ENCODE measurements around the gene HLCS. TPM values are rescaled to one million over a fixed set of nuclear protein-coding genes. Genes with fewer than 3 reads are reported as not detected.

HLCS gene
- total RNA-seq, 1 experiment from 2014 or later, result 11.9 TPM

- no peak for DNase-seq (ENCODE audit: low read depth)
Measured at GRCh38 chr21:36704958-36705678, 261.4 kb downstream of the HLCS start.

GRCh38 chr21:36704281-36704957 lies 262.1 kb downstream of the HLCS start:
- no peak for DNase-seq (ENCODE audit: low read depth)

DNA sequence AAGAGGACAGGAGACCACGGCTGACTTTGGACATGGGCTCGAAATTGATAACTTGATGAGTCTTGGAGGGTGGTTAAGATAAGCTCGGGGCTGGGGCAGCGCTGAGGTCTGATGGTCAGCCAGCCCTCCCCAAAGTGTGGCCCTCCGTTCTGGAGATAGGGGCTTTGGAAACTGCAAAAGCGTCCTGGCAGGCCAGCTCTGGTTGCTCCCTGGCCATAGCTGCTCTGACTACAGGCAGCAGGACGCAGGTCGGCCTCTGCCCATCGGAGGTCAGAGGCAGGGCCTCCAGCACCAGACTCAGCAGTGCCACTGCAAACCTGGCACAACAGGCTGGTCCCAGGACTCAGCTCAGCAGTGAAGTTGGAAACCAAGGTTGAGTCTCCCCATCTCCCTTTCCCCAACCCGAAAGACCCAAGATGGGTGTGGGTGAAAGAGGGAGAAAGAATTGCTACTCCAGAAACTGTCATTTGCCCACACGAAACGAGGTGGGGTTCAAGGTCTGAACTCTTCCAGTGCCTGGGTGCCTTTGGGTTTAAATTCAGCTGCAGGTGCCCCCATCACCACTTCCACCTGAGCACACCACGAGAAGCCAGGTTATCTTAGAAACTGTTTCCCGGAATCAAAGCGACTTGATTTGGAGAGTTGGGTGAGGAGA lies 262.7 kb downstream of the HLCS start:
- DNase-seq (ENCODE audit: low read depth), result no peak

DNA sequence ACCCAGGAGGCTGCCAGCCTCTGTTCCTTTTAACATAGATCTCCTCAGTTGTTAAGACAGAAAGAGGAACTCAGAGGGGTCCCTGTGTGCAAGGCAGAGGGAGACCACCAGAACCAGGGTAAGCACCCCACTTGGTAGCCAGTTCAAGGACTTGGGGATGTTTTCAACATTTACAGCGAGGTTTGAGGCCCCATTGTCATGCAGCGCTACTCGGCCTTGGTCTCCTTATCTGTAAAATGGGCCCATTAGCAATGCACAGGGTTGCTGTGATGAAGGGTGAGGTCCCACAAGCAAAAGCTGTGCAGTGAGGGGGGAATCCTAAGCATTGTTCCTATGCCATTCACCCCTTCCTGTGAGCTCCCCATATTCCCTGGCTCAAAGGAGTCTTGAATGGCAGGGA lies 263.3 kb downstream of the HLCS start:
- DNase-seq (ENCODE audit: low read depth), result no peak

GRCh38 chr21:36702622-36702968 lies 263.9 kb downstream of the HLCS start:
- DNase-seq (ENCODE audit: low read depth), result no peak

DNA sequence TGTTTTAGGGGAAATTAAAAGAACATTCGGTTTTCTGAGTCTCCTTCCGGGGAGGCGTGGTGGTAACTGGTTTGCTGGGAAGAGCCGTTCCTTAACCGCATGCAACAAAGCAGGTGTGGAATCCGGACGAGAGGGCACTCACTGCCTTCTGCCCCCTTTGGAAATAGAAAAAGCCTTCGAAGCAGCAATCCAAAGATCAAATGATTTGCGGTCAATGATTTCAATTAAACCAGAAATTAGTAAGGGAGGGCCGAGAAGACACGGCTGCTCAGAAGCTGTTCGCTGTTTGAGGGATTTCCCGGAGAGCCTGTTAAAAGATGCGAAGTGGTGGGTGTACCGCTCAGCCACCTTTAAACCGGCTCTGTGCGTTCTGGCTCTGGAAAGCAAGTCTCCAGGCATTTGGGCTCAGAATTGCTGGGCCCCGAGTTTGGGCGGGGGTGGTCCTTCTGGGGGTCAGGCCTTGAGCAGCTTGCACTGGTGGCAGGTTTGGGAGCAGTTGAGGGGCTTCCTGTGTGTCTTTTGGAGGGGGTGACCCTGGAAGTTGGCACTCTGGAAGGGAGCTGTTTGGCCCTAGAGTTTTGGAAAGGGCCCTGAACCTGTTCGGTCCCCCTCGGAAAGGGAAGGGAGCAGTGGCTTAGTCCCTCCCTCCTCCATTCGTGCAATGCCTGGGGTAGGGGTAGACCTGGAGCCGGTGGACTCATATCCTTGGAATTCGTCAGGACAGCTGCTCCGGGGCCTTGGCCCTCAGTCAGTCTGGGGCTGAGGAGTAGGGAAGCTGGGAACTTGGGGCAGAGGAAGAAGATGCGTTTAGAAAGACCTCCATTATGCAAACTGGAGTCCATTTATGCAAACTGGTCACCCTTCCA lies 264.5 kb downstream of the HLCS start:
- DNase-seq (ENCODE audit: low read depth), result no peak

- no peak for DNase-seq (ENCODE audit: low read depth)
Measured at GRCh38 chr21:36700971-36701755, 265.3 kb downstream of the HLCS start.

Other genes starting within 250 kb of the HLCS start
- not detected in 2 replicates for gene RIPPLY3, start 40.0 kb upstream of the HLCS start, total RNA-seq (2014; rRNA removed; shearing (Covaris generic))
- 11.3 and 22.8 TPM in 2 replicates for gene PIGP, start 106.4 kb upstream of the HLCS start, total RNA-seq (2014; rRNA removed; shearing (Covaris generic))
- gene TTC3, start 106.6 kb upstream of the HLCS start, total RNA-seq (2014; rRNA removed; shearing (Covaris generic)), result 65.9 and 74.0 TPM in 2 replicates